GM20000 (cell line): ENCODE results near the gene EXD1.
"Not testable (repeated sequence)": the region's sequence is repeated elsewhere in the genome, so short reads cannot be mapped to it uniquely, and the experiment has no call there.

Source experiments
- DNase-seq: peaks from one replicate; pipeline ENCODE4 v3.0.0; 2012; ENCODE audit warnings: low spot score
- CTCF ChIP-seq: IDR thresholded peaks from 2 replicates; pipeline ENCODE4 v1.5.1; 2012; ENCODE audit warnings: mild to moderate bottlenecking, control low read depth; ENCODE audit errors: extremely low read depth, missing control alignments

Gene EXD1

DNA sequence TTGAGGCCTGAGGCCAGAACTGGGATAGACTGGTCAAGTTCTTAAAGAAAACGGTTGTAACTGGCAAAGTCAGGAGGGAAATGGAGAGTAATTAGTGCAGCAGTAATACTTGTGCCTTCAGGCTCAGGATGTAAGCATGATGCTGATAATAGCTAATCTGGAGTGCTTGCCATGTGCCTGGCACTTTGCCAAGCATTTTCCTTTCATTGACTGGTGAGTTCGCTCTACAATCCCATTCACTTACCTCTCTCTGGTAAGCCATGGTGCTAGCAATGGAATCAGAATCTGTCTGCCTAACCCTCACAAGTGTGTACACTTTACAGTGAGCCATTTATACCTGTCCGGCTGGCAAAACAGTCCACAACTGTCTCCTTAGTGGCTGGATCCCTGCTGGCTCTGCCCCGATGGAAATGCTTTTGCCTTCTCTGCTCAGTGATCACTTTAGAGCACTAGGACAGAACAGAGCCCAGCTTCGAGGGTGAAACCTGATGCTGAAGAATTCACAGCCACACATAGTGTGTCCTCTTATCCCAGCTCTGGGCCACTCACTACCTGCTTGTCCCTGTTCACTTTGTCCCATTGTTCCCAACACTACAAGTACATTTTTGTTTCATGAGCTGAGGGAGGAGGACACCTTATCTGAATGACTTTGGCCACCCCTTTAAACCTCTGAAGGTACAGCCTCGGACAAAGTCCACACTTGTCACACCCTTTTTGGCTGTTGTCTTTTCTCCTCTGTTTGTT lies 10.8 kb upstream of the EXD1 start:
- no peak for DNase-seq
- no peak for TF ChIP-seq CTCF

DNA sequence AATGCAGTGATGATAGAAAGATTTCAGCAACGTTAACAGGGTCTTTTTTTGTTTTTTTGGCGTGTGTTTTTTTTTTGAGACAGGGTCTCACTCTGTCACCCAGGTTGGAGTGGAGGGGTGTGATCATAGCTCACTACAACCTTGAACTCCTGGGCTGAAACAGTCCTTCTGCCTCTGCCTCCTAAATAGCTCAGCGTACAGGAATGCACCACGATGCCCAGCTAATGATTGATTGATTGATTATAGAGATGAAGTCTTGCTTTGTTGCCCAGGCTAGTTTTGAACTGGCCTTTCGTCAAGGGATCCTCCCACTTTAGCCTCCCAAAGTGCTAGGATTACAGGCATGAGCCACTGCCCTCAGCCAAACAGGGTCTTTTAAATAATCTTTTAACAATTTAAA lies 7.5 kb upstream of the EXD1 start:
- no peak for DNase-seq
- no peak for TF ChIP-seq CTCF

DNA sequence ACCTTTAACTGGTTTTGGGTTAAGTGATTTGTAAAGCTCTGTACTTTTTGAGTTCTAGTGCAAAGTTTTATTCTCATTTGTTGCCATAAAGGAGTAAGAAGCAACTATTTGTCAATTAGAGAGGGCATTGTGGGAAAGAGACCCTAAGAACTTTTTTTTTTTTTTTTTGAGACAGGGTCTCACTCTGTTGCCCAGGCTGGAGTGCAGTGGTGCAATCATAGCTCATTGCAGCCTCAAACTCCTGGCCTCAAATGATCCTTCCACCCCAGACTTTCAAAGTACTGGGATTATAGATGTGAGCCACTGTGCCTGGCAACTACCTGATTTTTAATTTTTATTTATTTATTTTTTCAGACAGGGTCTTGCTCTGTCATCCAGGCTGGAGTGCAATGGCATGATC lies 5.4 kb upstream of the EXD1 start:
- TF ChIP-seq CTCF = no peak

GRCh38 chr15:41235228-41235627 lies 4.7 kb upstream of the EXD1 start:
- DNase-seq = not testable (repeated sequence)

More for the DNA sequence above, 5.4 kb upstream of the EXD1 start:
- no peak for DNase-seq

GRCh38 chr15:41233367-41233771 lies 2.8 kb upstream of the EXD1 start:
- TF ChIP-seq CTCF = no peak
- no peak for DNase-seq

- no peak for TF ChIP-seq CTCF
- DNase-seq = no peak
Observed at GRCh38 chr15:41231422-41232226, 1.1 kb upstream of the EXD1 start.

GRCh38 chr15:41230345-41230649 lies 260 bp downstream of the EXD1 start:
- no peak for TF ChIP-seq CTCF
- DNase-seq = no peak
